ENCODE results near the gene HIRIP3. TPM values are rescaled to one million over a fixed set of nuclear protein-coding genes. Genes with fewer than 3 reads are reported as not detected.
A peak's percentile ranks its signal among the peaks of the same experiment; 100 is the strongest.
"Not testable (repeated sequence)": the region's sequence is repeated elsewhere in the genome, so short reads cannot be mapped to it uniquely, and the experiment has no call there.

The HIRIP3 gene
- 10 to 100 TPM; 25.6 to 31.4 (median 28.2) TPM for total RNA-seq

GRCh38 chr16:29995324-29995910 is at the start of gene HIRIP3:
TSS of gene HIRIP3 (minus strand) at chr16:29995617. CDS start at chr16:29995605, 12 bp downstream.
- Histone ChIP-seq H3K4me1 (peaks cover 3 to 35% (median 11%) of the 10 kb centered on the region in 3 donors), H3K27me3 (no peaks in the 10 kb centered on the region), H3K9me3 (no peaks in the 10 kb centered on the region), H3K4me3 (peak within 1 kb of the TSS; percentile 76 to 80), H3K27ac (peak within 1 kb of the TSS; percentile 92 to 99 (median 98)), H3K36me3 (peaks cover 0 to 62% of the 10 kb centered on the region in 2 donors)
- ATAC-seq = peak; percentile 83
- TF ChIP-seq EP300 (IDR thresholded peaks at IDR 0.05) (no peak), POLR2A (IDR thresholded peaks at IDR 0.05) (peak in 1 of 2 donors; percentile 46), POLR2AphosphoS5 (IDR thresholded peaks at IDR 0.05) (peak; percentile 76)
- 0% methylated on average over 2 to 9 of the region's 53 CpGs for WGBS, 2 donors (ENCODE audit: low coverage in 1 of 2)

- Histone ChIP-seq H3K27me3 (peaks cover 48% of the 10 kb centered on the region), H3K9me3 (no peaks in the 10 kb centered on the region), H3K4me1 (no peaks in the 10 kb centered on the region), H3K27ac (no peak overlapping the region), H3K4me3 (no peak overlapping the region), H3K36me3 (no peaks in the 10 kb centered on the region)
- 9 to 17% methylated on average over 5 of the region's 5 CpGs for WGBS, 2 donors (ENCODE audit: low coverage in 1 of 2)
- ATAC-seq = no peak
- TF ChIP-seq EP300 (IDR thresholded peaks at IDR 0.05) (no peak), CTCF (IDR thresholded peaks at IDR 0.05) (peak in 3 of 4 experiments; percentile 24 to 53 (median 34))
Measured at GRCh38 chr16:30041841-30042240, 46.4 kb upstream of the HIRIP3 start.

GRCh38 chr16:30040690-30041089 is 45.3 kb upstream of the HIRIP3 start:
- not testable (repeated sequence) for H3K27ac ChIP-seq, H3K36me3 ChIP-seq, H3K4me1 ChIP-seq, ATAC-seq, H3K4me3 ChIP-seq, H3K9me3 ChIP-seq
- H3K27me3 ChIP-seq = peaks cover 54% of the 10 kb centered on the region
- 83 to 90% methylated on average over 1 to 5 of the region's 5 CpGs for WGBS, 2 donors (ENCODE audit: low coverage in 1 of 2)

- Histone ChIP-seq H3K36me3 (no peaks in the 10 kb centered on the region), H3K27ac (no peak overlapping the region), H3K9me3 (no peaks in the 10 kb centered on the region), H3K4me1 (no peaks in the 10 kb centered on the region), H3K4me3 (no peak overlapping the region), H3K27me3 (peaks cover 59% of the 10 kb centered on the region)
- WGBS, 2 donors (ENCODE audit: low coverage in 1 of 2) = 46 to 62% methylated on average over 5 of the region's 5 CpGs
- ATAC-seq = no peak
- TF ChIP-seq POLR2AphosphoS5 (IDR thresholded peaks at IDR 0.05) (no peak), POLR2A (IDR thresholded peaks at IDR 0.05) (no peak), EP300 (IDR thresholded peaks at IDR 0.05) (no peak), CTCF (IDR thresholded peaks at IDR 0.05) (no peak)
Measured at GRCh38 chr16:30040221-30040620, 44.8 kb upstream of the HIRIP3 start.

GRCh38 chr16:30033270-30033669 is 37.9 kb upstream of the HIRIP3 start:
- Histone ChIP-seq H3K36me3 (no peaks in the 10 kb centered on the region), H3K27ac (no peak overlapping the region), H3K9me3 (no peaks in the 10 kb centered on the region), H3K27me3 (peaks cover 87% of the 10 kb centered on the region), H3K4me1 (peaks cover 0 to 17% (median 6%) of the 10 kb centered on the region in 3 donors), H3K4me3 (no peak overlapping the region)
- no peak for TF ChIP-seq POLR2A (IDR thresholded peaks at IDR 0.05)
- TF ChIP-seq EP300 (IDR thresholded peaks at IDR 0.05) = no peak
- no peak for ATAC-seq
- 67 to 73% methylated on average over 5 to 7 of the region's 7 CpGs for WGBS, 2 donors (ENCODE audit: low coverage in 1 of 2)

GRCh38 chr16:30032083-30032819 is 36.8 kb upstream of the HIRIP3 start:
- TF ChIP-seq CTCF (IDR thresholded peaks at IDR 0.05) (peak in 3 of 4 experiments; percentile 50 to 66 (median 53)), POLR2A (IDR thresholded peaks at IDR 0.05) (no peak), POLR2AphosphoS5 (IDR thresholded peaks at IDR 0.05) (no peak), EP300 (IDR thresholded peaks at IDR 0.05) (no peak)
- ATAC-seq = no peak
- no peak overlapping the region for H3K27ac ChIP-seq
- 9% methylated on average over 11 of the region's 12 CpGs; no CpG with 5 or more reads in 1 of the 2 donors for WGBS, 2 donors (ENCODE audit: low coverage in 1 of 2)
- no peak overlapping the region for H3K4me3 ChIP-seq
- H3K4me1 ChIP-seq = peaks cover 0 to 17% (median 6%) of the 10 kb centered on the region in 3 donors
- H3K36me3 ChIP-seq = no peaks in the 10 kb centered on the region
- H3K9me3 ChIP-seq = no peaks in the 10 kb centered on the region
- H3K27me3 ChIP-seq = peaks cover 98% of the 10 kb centered on the region
